ENCODE measurements around the gene SLC45A2.
A peak's percentile ranks its signal among the peaks of the same experiment; 100 is the strongest.

The SLC45A2 gene

DNA sequence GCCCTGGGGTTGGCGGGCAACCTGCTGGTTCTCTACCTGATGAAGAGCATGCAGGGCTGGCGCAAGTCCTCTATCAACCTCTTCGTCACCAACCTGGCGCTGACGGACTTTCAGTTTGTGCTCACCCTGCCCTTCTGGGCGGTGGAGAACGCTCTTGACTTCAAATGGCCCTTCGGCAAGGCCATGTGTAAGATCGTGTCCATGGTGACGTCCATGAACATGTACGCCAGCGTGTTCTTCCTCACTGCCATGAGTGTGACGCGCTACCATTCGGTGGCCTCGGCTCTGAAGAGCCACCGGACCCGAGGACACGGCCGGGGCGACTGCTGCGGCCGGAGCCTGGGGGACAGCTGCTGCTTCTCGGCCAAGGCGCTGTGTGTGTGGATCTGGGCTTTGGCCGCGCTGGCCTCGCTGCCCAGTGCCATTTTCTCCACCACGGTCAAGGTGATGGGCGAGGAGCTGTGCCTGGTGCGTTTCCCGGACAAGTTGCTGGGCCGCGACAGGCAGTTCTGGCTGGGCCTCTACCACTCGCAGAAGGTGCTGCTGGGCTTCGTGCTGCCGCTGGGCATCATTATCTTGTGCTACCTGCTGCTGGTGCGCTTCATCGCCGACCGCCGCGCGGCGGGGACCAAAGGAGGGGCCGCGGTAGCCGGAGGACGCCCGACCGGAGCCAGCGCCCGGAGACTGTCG is 47.3 kb downstream of the SLC45A2 start:
- no peak for DNase-seq (ENCODE audit: low read depth)
- H3K4me3 ChIP-seq (ENCODE audit: low read length) = peak overlapping the region; percentile 63

GRCh38 chr5:33936381-33937016 is 48.0 kb downstream of the SLC45A2 start, which contains the start of gene RXFP3:
RXFP3 (plus strand) TSS chr5:33936386; CDS start chr5:33936741, 355 bp downstream.
- TF ChIP-seq CTCF (conservative IDR thresholded peaks at IDR 0.05; ENCODE audit: low read length) = no peak
- H3K4me3 ChIP-seq (ENCODE audit: low read length) = peak within 1 kb of the TSS; percentile 63
- peak; percentile 28 for DNase-seq (ENCODE audit: low read depth)

More for the DNA sequence above, 47.3 kb downstream of the SLC45A2 start:
- TF ChIP-seq CTCF (conservative IDR thresholded peaks at IDR 0.05; ENCODE audit: low read length) = no peak

DNA sequence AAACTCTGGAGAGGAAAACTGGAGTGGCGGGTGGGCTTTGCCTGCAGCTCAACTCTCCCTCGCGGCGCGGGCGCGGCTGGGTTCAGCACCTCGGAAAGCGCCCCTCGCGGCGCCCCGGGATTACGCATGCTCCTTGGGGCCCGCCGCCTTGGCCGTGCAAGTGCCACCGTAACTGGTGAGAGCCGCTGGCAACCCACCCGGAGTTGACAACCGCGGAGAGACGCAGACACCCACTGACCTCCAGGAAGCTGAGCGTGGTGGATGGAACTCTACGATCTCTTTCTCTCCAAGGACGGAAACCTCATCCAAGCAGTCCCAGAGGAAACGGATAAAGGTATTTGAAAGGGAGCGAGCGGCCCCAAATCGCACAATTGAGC is 48.5 kb downstream of the SLC45A2 start:
- no peak for TF ChIP-seq CTCF (conservative IDR thresholded peaks at IDR 0.05; ENCODE audit: low read length)
- peak; percentile 51 for DNase-seq (ENCODE audit: low read depth)
- H3K4me3 ChIP-seq (ENCODE audit: low read length) = peak overlapping the region; percentile 63

GRCh38 chr5:33934176-33934575 is 50.3 kb downstream of the SLC45A2 start:
- no peak overlapping the region for H3K4me3 ChIP-seq (ENCODE audit: low read length)
- TF ChIP-seq CTCF (conservative IDR thresholded peaks at IDR 0.05; ENCODE audit: low read length) = no peak
- DNase-seq (ENCODE audit: low read depth) = peak; percentile 6

GRCh38 chr5:33933723-33934169 is 50.7 kb downstream of the SLC45A2 start:
- TF ChIP-seq CTCF (conservative IDR thresholded peaks at IDR 0.05; ENCODE audit: low read length) = no peak
- DNase-seq (ENCODE audit: low read depth) = no peak
- no peak overlapping the region for H3K4me3 ChIP-seq (ENCODE audit: low read length)

- no peak for DNase-seq (ENCODE audit: low read depth)
- no peak overlapping the region for H3K4me3 ChIP-seq (ENCODE audit: low read length)
- no peak for TF ChIP-seq CTCF (conservative IDR thresholded peaks at IDR 0.05; ENCODE audit: low read length)
Observed at GRCh38 chr5:33931136-33931535, 53.4 kb downstream of the SLC45A2 start.

Data from AG10803 (cell line).